Osteocyte (in vitro differentiated cells): ENCODE measurements around the gene BMPR2. TPM values are rescaled to one million over a fixed set of nuclear protein-coding genes. Genes with fewer than 3 reads are reported as not detected.

Experiments
- DNase-seq: peaks from one replicate; pipeline ENCODE4 v3.0.0; 2021; ENCODE audit warnings: mixed read lengths; ENCODE audit not compliant: unreplicated experiment; ENCODE audit errors: extremely low spot score
- H3K27ac Mint-ChIP-seq: one replicate; pipeline ENCODE4 v1.8.0; 2021; ENCODE audit warnings: mild to moderate bottlenecking, mixed read lengths; ENCODE audit not compliant: unreplicated experiment
- H3K27me3 Mint-ChIP-seq: one replicate; pipeline ENCODE4 v1.8.0; 2021; ENCODE audit warnings: mixed read lengths; ENCODE audit not compliant: unreplicated experiment
- H3K36me3 Mint-ChIP-seq: one replicate; pipeline ENCODE4 v1.8.0; 2021; ENCODE audit warnings: mixed read lengths; ENCODE audit not compliant: unreplicated experiment
- H3K4me1 Mint-ChIP-seq: one replicate; pipeline ENCODE4 v1.8.0; 2021; ENCODE audit warnings: mixed read lengths; ENCODE audit not compliant: unreplicated experiment
- H3K4me3 Mint-ChIP-seq: one replicate; pipeline ENCODE4 v1.8.0; 2021; ENCODE audit warnings: mild to moderate bottlenecking, moderate library complexity, mixed read lengths; ENCODE audit not compliant: unreplicated experiment
- H3K9me3 Mint-ChIP-seq: one replicate; pipeline ENCODE4 v1.8.0; 2021; ENCODE audit warnings: mixed read lengths; ENCODE audit not compliant: unreplicated experiment
- long read RNA-seq: library from polyadenylated mRNA; unstranded; transcript quantifications from one replicate; pipeline ENCODE4 v2.0.0, GENCODE V29; 2021
- total RNA-seq: library from RNA; stranded (reverse); gene quantifications from 2 replicates; pipeline ENCODE4 v1.2.1, GENCODE V29; 2021
- TF ChIP-seq, protein P1 (sequence below): fragments of 200-600 bp; sonication (generic); IDR thresholded peaks from 2 replicates; pipeline ENCODE4 v1.5.0; 2021; ENCODE audit warnings: antibody characterized with exemption, mild to moderate bottlenecking, moderate library complexity

BMPR2 gene
- total RNA-seq: 90.6 and 92.3 TPM in 2 replicates
- long read RNA-seq, full-length matches to known transcripts: 4 of 37 reads
- long read RNA-seq, partial matches to known transcripts: 8 of 37 reads
- long read RNA-seq, other reads (novel, unspliced or antisense): 25 of 37 reads

GRCh38 chr2:202375609-202376408, at the start of gene BMPR2:
Gene BMPR2, plus strand, starts transcription at chr2:202376327. Its CDS starts 1,148 bp downstream, at chr2:202377475.
- H3K27me3 Mint-ChIP-seq: no peaks in the 10 kb centered on the region
- H3K4me3 Mint-ChIP-seq: peak within 1 kb of the TSS; percentile 99

GRCh38 chr2:202327858-202328257, 48.3 kb upstream of the BMPR2 start:
- H3K9me3 Mint-ChIP-seq: no peaks in the 10 kb centered on the region
- H3K4me1 Mint-ChIP-seq: no peaks in the 10 kb centered on the region
- peaks cover 10% of the 10 kb centered on the region for H3K36me3 Mint-ChIP-seq
- TF ChIP-seq, protein P1, sequence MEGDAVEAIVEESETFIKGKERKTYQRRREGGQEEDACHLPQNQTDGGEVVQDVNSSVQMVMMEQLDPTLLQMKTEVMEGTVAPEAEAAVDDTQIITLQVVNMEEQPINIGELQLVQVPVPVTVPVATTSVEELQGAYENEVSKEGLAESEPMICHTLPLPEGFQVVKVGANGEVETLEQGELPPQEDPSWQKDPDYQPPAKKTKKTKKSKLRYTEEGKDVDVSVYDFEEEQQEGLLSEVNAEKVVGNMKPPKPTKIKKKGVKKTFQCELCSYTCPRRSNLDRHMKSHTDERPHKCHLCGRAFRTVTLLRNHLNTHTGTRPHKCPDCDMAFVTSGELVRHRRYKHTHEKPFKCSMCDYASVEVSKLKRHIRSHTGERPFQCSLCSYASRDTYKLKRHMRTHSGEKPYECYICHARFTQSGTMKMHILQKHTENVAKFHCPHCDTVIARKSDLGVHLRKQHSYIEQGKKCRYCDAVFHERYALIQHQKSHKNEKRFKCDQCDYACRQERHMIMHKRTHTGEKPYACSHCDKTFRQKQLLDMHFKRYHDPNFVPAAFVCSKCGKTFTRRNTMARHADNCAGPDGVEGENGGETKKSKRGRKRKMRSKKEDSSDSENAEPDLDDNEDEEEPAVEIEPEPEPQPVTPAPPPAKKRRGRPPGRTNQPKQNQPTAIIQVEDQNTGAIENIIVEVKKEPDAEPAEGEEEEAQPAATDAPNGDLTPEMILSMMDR: no peak
- DNase-seq: no peak
- H3K27me3 Mint-ChIP-seq: no peaks in the 10 kb centered on the region
- H3K27ac Mint-ChIP-seq: no peak overlapping the region
- no peak overlapping the region for H3K4me3 Mint-ChIP-seq

More at GRCh38 chr2:202375609-202376408, at the start of gene BMPR2:
- Mint-ChIP-seq H3K27ac (peak within 1 kb of the TSS; percentile 99), H3K4me1 (peaks cover 26% of the 10 kb centered on the region), H3K9me3 (no peaks in the 10 kb centered on the region), H3K36me3 (peaks cover 4% of the 10 kb centered on the region)
- peak; percentile 98 for DNase-seq
- TF ChIP-seq, protein P1: no peak

- TF ChIP-seq, protein P1: no peak
- Mint-ChIP-seq H3K27me3 (no peaks in the 10 kb centered on the region), H3K4me1 (peaks cover 12% of the 10 kb centered on the region), H3K36me3 (no peaks in the 10 kb centered on the region), H3K9me3 (no peaks in the 10 kb centered on the region), H3K4me3 (no peak overlapping the region), H3K27ac (no peak overlapping the region)
- no peak for DNase-seq
Observed at GRCh38 chr2:202335791-202336467, 40.2 kb upstream of the BMPR2 start.

DNA sequence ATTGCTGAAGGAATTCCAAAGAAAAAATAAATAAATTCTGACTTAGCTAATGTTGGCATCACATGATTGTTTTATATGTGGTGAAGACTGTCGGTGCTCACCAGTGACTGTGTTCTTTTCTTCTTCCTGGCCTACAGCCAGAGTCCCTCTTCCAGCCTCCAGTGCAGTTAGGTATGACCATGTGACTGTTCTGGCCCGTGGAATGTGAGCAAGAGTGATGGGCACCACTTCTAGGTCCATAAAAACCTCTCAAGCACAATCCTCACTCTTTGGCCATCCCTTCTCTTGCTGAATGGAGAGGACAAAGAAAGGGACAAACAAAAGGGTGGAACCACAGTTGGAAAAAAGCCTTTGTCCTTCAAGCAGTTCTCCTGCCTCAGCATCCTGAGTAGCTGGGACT, 39.0 kb upstream of the BMPR2 start:
- Mint-ChIP-seq H3K4me3 (no peak overlapping the region), H3K4me1 (peaks cover 12% of the 10 kb centered on the region), H3K27me3 (no peaks in the 10 kb centered on the region), H3K9me3 (no peaks in the 10 kb centered on the region), H3K27ac (no peak overlapping the region), H3K36me3 (no peaks in the 10 kb centered on the region)
- no peak for DNase-seq
- TF ChIP-seq, protein P1: no peak
